ENCODE measurements around the gene SCN7A.

The SCN7A gene

GRCh38 chr2:166357068-166357949 is 136.7 kb downstream of the SCN7A start:
- no peak for FAIRE-seq

Measured in endometrium (tissue), 2 donors.